Dedifferentiated amniotic fluid mesenchymal stem cell (primary cell): ENCODE measurements around the gene GRM6.

Experiments used
- DNase-seq: peaks from one replicate; pipeline ENCODE4 v3.0.0-alpha.2; 2016; ENCODE audit errors: extremely low spot score

GRM6 gene

GRCh38 chr5:178994580-178995340 is at the start of gene GRM6:
Gene GRM6 (minus strand): TSS chr5:178995320. CDS start chr5:178994944, 376 bp downstream.
- no peak for DNase-seq

GRCh38 chr5:179044765-179045164 is 49.6 kb upstream of the GRM6 start:
- no peak for DNase-seq

- no peak for DNase-seq
These were observed 38.0 kb upstream of the GRM6 start for GRCh38 chr5:179033004-179033580.

GRCh38 chr5:179023528-179024189 is 28.5 kb upstream of the GRM6 start, which contains the start of gene ZNF879:
Gene ZNF879 (plus strand): TSS chr5:179023804. CDS start chr5:179025005, 1,201 bp downstream.
- peak; percentile 93 for DNase-seq

GRCh38 chr5:179008667-179009066 is 13.5 kb upstream of the GRM6 start:
- no peak for DNase-seq

- no peak for DNase-seq
These were observed 11.4 kb upstream of the GRM6 start for GRCh38 chr5:179006564-179006963.

- DNase-seq, result no peak
These were observed 3.3 kb upstream of the GRM6 start for GRCh38 chr5:178998441-178998840.

GRCh38 chr5:178997191-178997590 is 2.1 kb upstream of the GRM6 start:
- DNase-seq, result no peak

- DNase-seq, result no peak
These were observed 1.0 kb upstream of the GRM6 start for GRCh38 chr5:178996156-178996555.

GRCh38 chr5:178995341-178995690 is 196 bp upstream of the GRM6 start:
- no peak for DNase-seq

- no peak for DNase-seq
These were observed 1.1 kb downstream of the GRM6 start for GRCh38 chr5:178993955-178994579.

GRCh38 chr5:178993236-178993765 is 1.8 kb downstream of the GRM6 start:
- no peak for DNase-seq

- DNase-seq, result no peak
These were observed 2.7 kb downstream of the GRM6 start for GRCh38 chr5:178992291-178992895.

GRCh38 chr5:178991190-178992145 is 3.7 kb downstream of the GRM6 start:
- DNase-seq, result no peak

- no peak for DNase-seq
These were observed 4.6 kb downstream of the GRM6 start for GRCh38 chr5:178990491-178990890.

GRCh38 chr5:178989311-178989710 is 5.8 kb downstream of the GRM6 start:
- DNase-seq, result no peak

GRCh38 chr5:178988436-178989220 is 6.5 kb downstream of the GRM6 start:
- DNase-seq, result no peak

GRCh38 chr5:178986326-178986960 is 8.7 kb downstream of the GRM6 start:
- no peak for DNase-seq
